SK-N-SH (cell line): ENCODE results near the gene ANTKMT. TPM values are rescaled to one million over a fixed set of nuclear protein-coding genes. Genes with fewer than 3 reads are reported as not detected.

Source experiments
- CTCF ChIA-PET: fragments of 300-600, 350-600 bp; formaldehyde crosslinking; extraction: SDS; loops from one replicate; lab custom pipeline; 2021; lab: Yijun Ruan, JAX
- POLR2A ChIA-PET: fragments of 350-600 bp; sonication (Branson Sonifier 250); formaldehyde crosslinking; extraction: SDS; loops from one replicate; lab custom pipeline; 2020; ENCODE audit warnings: antibody characterized with exemption, inconsistent platforms; lab: Yijun Ruan, JAX
- DNase-seq: peaks from one replicate; pipeline ENCODE4 v3.0.0; 2012
- H2AFZ ChIP-seq: fragments of 200-600 bp; sonication (generic); 2 replicates; pipeline ENCODE4 v1.8.1; 2016; ENCODE audit warnings: antibody characterized with exemption, mild to moderate bottlenecking, low read depth
- H3F3A ChIP-seq: fragments of 200-600 bp; sonication (generic); replicated peaks from 2 replicates; pipeline ENCODE3; 2016; ENCODE audit warnings: antibody characterized with exemption, mild to moderate bottlenecking; ENCODE audit not compliant: insufficient read depth
- H3K27ac ChIP-seq, 2 experiments: fragments of 200-500 bp in 1 of 2; fragments of 200-600 bp in 1 of 2; sonication (Bioruptor generic) in 1 of 2; sonication (generic), shearing (Covaris generic) in 1 of 2; 2 replicates each; pipeline versions ENCODE4 v1.5.1 to v1.6.1; 2014 to 2016; ENCODE audit warnings: low read depth in 2 of 2, inconsistent platforms in 1 of 2, low read length in 1 of 2, mild to moderate bottlenecking in 1 of 2, mixed read lengths in 1 of 2
- H3K27me3 ChIP-seq: fragments of 200-600 bp; sonication (generic), shearing (Covaris generic); 2 replicates; pipeline ENCODE4 v1.6.1; 2016; ENCODE audit warnings: mixed run types; ENCODE audit not compliant: insufficient read depth
- H3K36me3 ChIP-seq, 2 experiments: fragments of 200-500 bp in 1 of 2; fragments of 200-600 bp in 1 of 2; sonication (Bioruptor generic) in 1 of 2; sonication (generic) in 1 of 2; replicated peaks in 1 of 2; 2 replicates each; pipeline versions ENCODE3 to v1.5.1; 2014 to 2016; ENCODE audit warnings: low read length in 1 of 2, mild to moderate bottlenecking in 1 of 2; ENCODE audit not compliant: insufficient read depth in 2 of 2, control insufficient read depth in 1 of 2
- H3K4me1 ChIP-seq, 2 experiments: fragments of 200-500 bp in 1 of 2; fragments of 200-600 bp in 1 of 2; sonication (Bioruptor generic) in 1 of 2; sonication (generic), shearing (Covaris generic) in 1 of 2; 2 replicates each; pipeline versions ENCODE4 v1.5.1 to v1.6.1; 2014 to 2016; ENCODE audit warnings: low read depth in 1 of 2, low read length in 1 of 2, mixed run types in 1 of 2; ENCODE audit not compliant: insufficient read depth in 2 of 2, control insufficient read depth in 1 of 2
- H3K4me2 ChIP-seq: fragments of 200-600 bp; sonication (generic), shearing (Covaris generic); 2 replicates; pipeline ENCODE4 v1.6.1; 2017; ENCODE audit warnings: mixed run types
- H3K4me3 ChIP-seq, 2 experiments: fragments of 200-500 bp in 1 of 2; fragments of 200-600 bp in 1 of 2; sonication (Bioruptor generic) in 1 of 2; sonication (generic), shearing (Covaris generic) in 1 of 2; 2 replicates each; pipeline versions ENCODE4 v1.5.1 to v1.8.1; 2014 to 2016; ENCODE audit warnings: low read depth in 2 of 2, inconsistent platforms in 1 of 2, low read length in 1 of 2, mild to moderate bottlenecking in 1 of 2, mixed read lengths in 1 of 2, moderate library complexity in 1 of 2
- H3K79me2 ChIP-seq: fragments of 200-600 bp; sonication (generic); 2 replicates; pipeline ENCODE4 v1.8.1; 2017; ENCODE audit warnings: mild to moderate bottlenecking; ENCODE audit not compliant: insufficient read depth
- H3K9ac ChIP-seq: fragments of 200-600 bp; sonication (generic); 2 replicates; pipeline ENCODE4 v1.6.1; 2017; ENCODE audit warnings: mixed run types
- H3K9me2 ChIP-seq: fragments of 200-600 bp; sonication (generic); 2 replicates; pipeline ENCODE4 v1.6.1; 2017; ENCODE audit warnings: mixed run types
- H3K9me3 ChIP-seq: fragments of 200-600 bp; sonication (generic); 2 replicates; pipeline ENCODE4 v1.6.1; 2017; ENCODE audit warnings: mixed run types, mild to moderate bottlenecking, moderate library complexity
- H4K20me1 ChIP-seq: fragments of 200-600 bp; sonication (generic); 2 replicates; pipeline ENCODE4 v1.6.1; 2017; ENCODE audit warnings: mild to moderate bottlenecking, mixed run types; ENCODE audit not compliant: insufficient read depth
- CHD2 ChIP-seq: fragments of 150-350 bp; IDR thresholded peaks from 2 replicates; pipeline ENCODE4 v1.6.1; 2018; ENCODE audit warnings: low read length; ENCODE audit not compliant: partially characterized antibody
- MAX ChIP-seq: IDR thresholded peaks from 2 replicates; pipeline ENCODE4 v1.4.0; 2012; ENCODE audit warnings: low read depth
- MXI1 ChIP-seq: IDR thresholded peaks from 2 replicates; pipeline ENCODE4 v1.6.1; 2012; ENCODE audit warnings: mild to moderate bottlenecking, low read depth, low read length, improper control_type of control experiment
- NRF1 ChIP-seq: IDR thresholded peaks from 2 replicates; pipeline ENCODE4 v1.6.1; 2012; ENCODE audit warnings: low read depth, mild to moderate bottlenecking, low read length
- RXRA ChIP-seq: IDR thresholded peaks from 2 replicates; pipeline ENCODE4 v1.4.0; 2012; ENCODE audit warnings: low read depth, mild to moderate bottlenecking, borderline replicate concordance
- TAF1 ChIP-seq: IDR thresholded peaks from 2 replicates; pipeline ENCODE4 v1.6.1; 2012; ENCODE audit warnings: low read depth, mild to moderate bottlenecking, low read length, moderate library complexity, borderline replicate concordance
- TCF12 ChIP-seq: IDR thresholded peaks from 2 replicates; pipeline ENCODE4 v1.4.0; 2012
- USF1 ChIP-seq: IDR thresholded peaks from 2 replicates; pipeline ENCODE4 v1.4.0; 2012; ENCODE audit warnings: low read depth, borderline replicate concordance
- WGBS: methylation state at CpG from one replicate; pipeline ENCODE4 v1.1.6; 2017; ENCODE audit warnings: low lambda C conversion rate; 5-methylcytosine and 5-hydroxymethylcytosine counted together
- polyA plus RNA-seq, 3 experiments: library from polyadenylated mRNA; depleted of rRNA; stranded (reverse); fragments of >200 nt; gene quantifications; 2 replicates each; pipeline ENCODE4 v1.2.3, GENCODE V29; 2012
- TF ChIP-seq, protein P1 (sequence below): IDR thresholded peaks from 2 replicates; pipeline ENCODE4 v1.6.1; 2012; ENCODE audit warnings: mild to moderate bottlenecking, low read depth, low read length, moderate library complexity

Gene ANTKMT
- polyA plus RNA-seq, 1 of the 3 experiments (the other 2 are of a cell fraction): 57.4 TPM

- Histone ChIP-seq H3K9ac (no peak overlapping the region), H3K79me2 (peaks cover 37% of the 10 kb centered on the region), H3K9me2 (no peaks in the 10 kb centered on the region), H3K4me3 (peak overlapping the region; percentile 60 to 68; a peak in 3 of 4 replicates), H4K20me1 (peaks cover 23% of the 10 kb centered on the region), H3K36me3 (peaks cover 13 to 39% of the 10 kb centered on the region in 2 experiments), H3K9me3 (no peaks in the 10 kb centered on the region), H3F3A (peaks cover 10% of the 10 kb centered on the region), H3K4me1 (peaks cover 8 to 56% of the 10 kb centered on the region in 2 experiments; a peak in 2 of 4 replicates), H3K27ac (peak overlapping the region in 1 of 2 experiments; percentile 39; a peak in 3 of 4 replicates), H3K27me3 (no peaks in the 10 kb centered on the region), H2AFZ (no peak overlapping the region), H3K4me2 (peak overlapping the region; percentile 90)
- WGBS: 88% methylated on average over 34 of the region's 36 CpGs
- DNase-seq: no peak
- ChIA-PET CTCF (interaction anchor here (0.6 to 2.5 kb wide), 5 partner anchors 7 to 58 kb away, joined by 3 to 12 read pairs (median 3); partner anchors contain the start of genes CIAO3, RHOT2 and WDR24), POLR2A (no interaction called here)
- no peak for TF ChIP-seq RXRA
- no peak for TF ChIP-seq TAF1
- no peak for TF ChIP-seq NRF1
- no peak for TF ChIP-seq MXI1
- TF ChIP-seq MAX: no peak
- TF ChIP-seq, protein P1, sequence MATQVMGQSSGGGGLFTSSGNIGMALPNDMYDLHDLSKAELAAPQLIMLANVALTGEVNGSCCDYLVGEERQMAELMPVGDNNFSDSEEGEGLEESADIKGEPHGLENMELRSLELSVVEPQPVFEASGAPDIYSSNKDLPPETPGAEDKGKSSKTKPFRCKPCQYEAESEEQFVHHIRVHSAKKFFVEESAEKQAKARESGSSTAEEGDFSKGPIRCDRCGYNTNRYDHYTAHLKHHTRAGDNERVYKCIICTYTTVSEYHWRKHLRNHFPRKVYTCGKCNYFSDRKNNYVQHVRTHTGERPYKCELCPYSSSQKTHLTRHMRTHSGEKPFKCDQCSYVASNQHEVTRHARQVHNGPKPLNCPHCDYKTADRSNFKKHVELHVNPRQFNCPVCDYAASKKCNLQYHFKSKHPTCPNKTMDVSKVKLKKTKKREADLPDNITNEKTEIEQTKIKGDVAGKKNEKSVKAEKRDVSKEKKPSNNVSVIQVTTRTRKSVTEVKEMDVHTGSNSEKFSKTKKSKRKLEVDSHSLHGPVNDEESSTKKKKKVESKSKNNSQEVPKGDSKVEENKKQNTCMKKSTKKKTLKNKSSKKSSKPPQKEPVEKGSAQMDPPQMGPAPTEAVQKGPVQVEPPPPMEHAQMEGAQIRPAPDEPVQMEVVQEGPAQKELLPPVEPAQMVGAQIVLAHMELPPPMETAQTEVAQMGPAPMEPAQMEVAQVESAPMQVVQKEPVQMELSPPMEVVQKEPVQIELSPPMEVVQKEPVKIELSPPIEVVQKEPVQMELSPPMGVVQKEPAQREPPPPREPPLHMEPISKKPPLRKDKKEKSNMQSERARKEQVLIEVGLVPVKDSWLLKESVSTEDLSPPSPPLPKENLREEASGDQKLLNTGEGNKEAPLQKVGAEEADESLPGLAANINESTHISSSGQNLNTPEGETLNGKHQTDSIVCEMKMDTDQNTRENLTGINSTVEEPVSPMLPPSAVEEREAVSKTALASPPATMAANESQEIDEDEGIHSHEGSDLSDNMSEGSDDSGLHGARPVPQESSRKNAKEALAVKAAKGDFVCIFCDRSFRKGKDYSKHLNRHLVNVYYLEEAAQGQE: no peak
- no peak for TF ChIP-seq TCF12
- TF ChIP-seq USF1: no peak
- no peak for TF ChIP-seq CHD2
Observed at GRCh38 chr16:682493-683395, 38.2 kb upstream of the ANTKMT start.
